HG03378 (cell line): ENCODE results near the gene SYDE2.
"Not testable (repeated sequence)": the region's sequence is repeated elsewhere in the genome, so short reads cannot be mapped to it uniquely, and the experiment has no call there.

Source experiments
- ATAC-seq: cut with Tn5 transposase; IDR thresholded peaks from one replicate; pipeline ENCODE4 v1.9.1; 2021; ENCODE audit warnings: mild to moderate bottlenecking, moderate library complexity; ENCODE audit not compliant: unreplicated experiment

The SYDE2 gene

GRCh38 chr1:85214654-85215053, 13.8 kb upstream of the SYDE2 start:
- no peak for ATAC-seq

- no peak for ATAC-seq
Observed at GRCh38 chr1:85208488-85208887, 7.7 kb upstream of the SYDE2 start.

GRCh38 chr1:85203573-85204171, 2.9 kb upstream of the SYDE2 start:
- ATAC-seq = no peak

- ATAC-seq = no peak
Observed at GRCh38 chr1:85202864-85203255, 2.0 kb upstream of the SYDE2 start.

GRCh38 chr1:85202092-85202863, 1.5 kb upstream of the SYDE2 start:
- no peak for ATAC-seq

- ATAC-seq = peak; percentile 33
Observed at GRCh38 chr1:85201340-85202091, 700 bp upstream of the SYDE2 start.

- no peak for ATAC-seq
Observed at GRCh38 chr1:85199667-85200462, 951 bp downstream of the SYDE2 start.

- ATAC-seq = no peak
Observed at GRCh38 chr1:85198864-85199263, 2.0 kb downstream of the SYDE2 start.

GRCh38 chr1:85196358-85196757, 4.5 kb downstream of the SYDE2 start:
- ATAC-seq = no peak

GRCh38 chr1:85195703-85196102, 5.1 kb downstream of the SYDE2 start:
- no peak for ATAC-seq

- ATAC-seq = not testable (repeated sequence)
Observed at GRCh38 chr1:85192129-85192528, 8.7 kb downstream of the SYDE2 start.

GRCh38 chr1:85189120-85189519, 11.7 kb downstream of the SYDE2 start:
- ATAC-seq = no peak

GRCh38 chr1:85188530-85188929, 12.3 kb downstream of the SYDE2 start:
- no peak for ATAC-seq

- ATAC-seq = not testable (repeated sequence)
Observed at GRCh38 chr1:85187021-85187420, 13.8 kb downstream of the SYDE2 start.

- ATAC-seq = no peak
Observed at GRCh38 chr1:85184245-85184644, 16.6 kb downstream of the SYDE2 start.

- no peak for ATAC-seq
Observed at GRCh38 chr1:85182700-85183099, 18.1 kb downstream of the SYDE2 start.

GRCh38 chr1:85180869-85181268, 19.9 kb downstream of the SYDE2 start:
- no peak for ATAC-seq

GRCh38 chr1:85179522-85179921, 21.3 kb downstream of the SYDE2 start:
- no peak for ATAC-seq

GRCh38 chr1:85178396-85178795, 22.4 kb downstream of the SYDE2 start:
- no peak for ATAC-seq

GRCh38 chr1:85174503-85174902, 26.3 kb downstream of the SYDE2 start:
- no peak for ATAC-seq

- ATAC-seq = no peak
Observed at GRCh38 chr1:85172684-85173337, 28.0 kb downstream of the SYDE2 start.
